A204.1 (cell line): ENCODE results near the gene AUNIP.

ENCODE experiments used
- FAIRE-seq: peaks from 2 replicates; lab custom pipeline; 2012; peaks lifted over from hg19 to GRCh38; lab: Jason Lieb, UNC

Gene AUNIP

GRCh38 chr1:25825605-25826004 is 33.7 kb downstream of the AUNIP start:
- no peak for FAIRE-seq

- FAIRE-seq: no peak
Observed at GRCh38 chr1:25821630-25822091, 37.6 kb downstream of the AUNIP start.

- FAIRE-seq: no peak
Observed at GRCh38 chr1:25821112-25821476, 38.2 kb downstream of the AUNIP start.

GRCh38 chr1:25820247-25821111 is 38.8 kb downstream of the AUNIP start:
- no peak for FAIRE-seq

- FAIRE-seq: peak; percentile 11
Observed at GRCh38 chr1:25819491-25820246, 39.6 kb downstream of the AUNIP start, which contains the start of gene MTFR1L. TSS of gene MTFR1L (plus strand) at chr1:25819954. CDS start at chr1:25823105, 3,151 bp downstream.

- no peak for FAIRE-seq
Observed at GRCh38 chr1:25818569-25818968, 40.7 kb downstream of the AUNIP start.

GRCh38 chr1:25817840-25818501 is 41.3 kb downstream of the AUNIP start:
- FAIRE-seq: no peak

GRCh38 chr1:25816112-25816718 is 43.0 kb downstream of the AUNIP start:
- no peak for FAIRE-seq

- FAIRE-seq: no peak
Observed at GRCh38 chr1:25815208-25816111, 43.8 kb downstream of the AUNIP start.

GRCh38 chr1:25814549-25815087 is 44.6 kb downstream of the AUNIP start:
- FAIRE-seq: no peak

GRCh38 chr1:25813734-25814471 is 45.4 kb downstream of the AUNIP start:
- no peak for FAIRE-seq

GRCh38 chr1:25813071-25813733 is 46.1 kb downstream of the AUNIP start:
- FAIRE-seq: no peak

GRCh38 chr1:25811384-25812082 is 47.7 kb downstream of the AUNIP start:
- no peak for FAIRE-seq

GRCh38 chr1:25810341-25811299 is 48.6 kb downstream of the AUNIP start:
- no peak for FAIRE-seq

GRCh38 chr1:25809929-25810328 is 49.3 kb downstream of the AUNIP start:
- FAIRE-seq: no peak

- FAIRE-seq: no peak
Observed at GRCh38 chr1:25809283-25809926, 49.9 kb downstream of the AUNIP start.
